Endothelial cell of umbilical vein (primary cell): ENCODE measurements around the gene TPO. TPM values are rescaled to one million over a fixed set of nuclear protein-coding genes. Genes with fewer than 3 reads are reported as not detected.

Experiments
- BruUV-seq: library from RNA; stranded (reverse); fragments of 400-500 nt; replicated peaks from 2 replicates; lab custom pipeline; 2021; lab: Mats Ljungman, UMichigan
- CTCF ChIA-PET: fragments of 300-600, 350-600 bp; sonication (Branson Sonifier 250); formaldehyde crosslinking; loops from one replicate; lab custom pipeline; 2021; ENCODE audit warnings: antibody characterized with exemption, inconsistent platforms; lab: Charles Lee
- POLR2A ChIA-PET: fragments of 300-600, 350-600 bp; sonication (Branson Sonifier 250); formaldehyde crosslinking; loops from one replicate; lab custom pipeline; 2021; ENCODE audit warnings: antibody characterized with exemption, inconsistent platforms; lab: Charles Lee
- DNase-seq: peaks from one replicate; pipeline ENCODE4 v3.0.0-alpha.2; 2011; ENCODE audit warnings: low read depth, low spot score
- FAIRE-seq: peaks from 2 replicates; lab custom pipeline; 2011; peaks lifted over from hg19 to GRCh38; lab: Jason Lieb, UNC
- H2AFZ ChIP-seq: 2 replicates; pipeline ENCODE4 v1.6.0; 2012; ENCODE audit warnings: low read depth, low read length, control low read depth, inconsistent platforms
- H3K27ac ChIP-seq: 2 replicates; pipeline ENCODE4 v1.5.1; 2011; ENCODE audit warnings: low read depth, mild to moderate bottlenecking, control low read depth, low read length, moderate library complexity; ENCODE audit not compliant: insufficient read depth
- H3K27me3 ChIP-seq, 2 experiments: 2 replicates each; pipeline versions ENCODE4 v1.6.0 to v1.6.1; 2011; ENCODE audit warnings: low read length in 2 of 2, mixed read lengths in 1 of 2; ENCODE audit not compliant: control insufficient read depth in 2 of 2, insufficient read depth in 2 of 2
- H3K36me3 ChIP-seq, 2 experiments: 2 replicates in 1 of 2; 3 replicates in 1 of 2; pipeline ENCODE4 v1.5.1; 2011; ENCODE audit warnings: low read length in 2 of 2, mild to moderate bottlenecking in 1 of 2, moderate library complexity in 1 of 2; ENCODE audit not compliant: control insufficient read depth in 2 of 2, insufficient read depth in 2 of 2; ENCODE audit errors: extremely low read depth in 1 of 2
- H3K4me1 ChIP-seq: 3 replicates; pipeline ENCODE4 v1.5.1; 2011; ENCODE audit warnings: mild to moderate bottlenecking, low read length; ENCODE audit not compliant: control insufficient read depth, insufficient read depth; ENCODE audit errors: extremely low read depth
- H3K4me2 ChIP-seq: 2 replicates; pipeline ENCODE4 v1.6.1; 2011; ENCODE audit warnings: low read length, control low read depth, mixed read lengths; ENCODE audit not compliant: insufficient read depth
- H3K4me3 ChIP-seq, 3 experiments: fragments of 200-600 bp in 1 of 3; sonication (generic), shearing (Covaris generic) in 1 of 3; replicated peaks in 1 of 3; 2 replicates each; pipeline ENCODE4 v1.5.1; 2011 to 2016; ENCODE audit warnings: control low read depth in 3 of 3, low read length in 3 of 3, mild to moderate bottlenecking in 2 of 3, inconsistent platforms in 1 of 3, low read depth in 1 of 3, moderate library complexity in 1 of 3; ENCODE audit not compliant: insufficient read depth in 1 of 3
- H3K79me2 ChIP-seq: 2 replicates; pipeline ENCODE4 v1.6.0; 2012; ENCODE audit warnings: low read length, inconsistent platforms; ENCODE audit not compliant: control insufficient read depth, insufficient read depth
- H3K9ac ChIP-seq: replicated peaks from 2 replicates; pipeline ENCODE3; 2011; ENCODE audit warnings: low read length, control low read depth; ENCODE audit not compliant: insufficient read depth; ENCODE audit errors: extremely low read depth
- H3K9me1 ChIP-seq: replicated peaks from 3 replicates; pipeline ENCODE4 v1.6.0; 2011; ENCODE audit warnings: mild to moderate bottlenecking, low read length; ENCODE audit not compliant: control insufficient read depth, insufficient read depth; ENCODE audit errors: extremely low read depth
- H3K9me3 ChIP-seq: replicated peaks from 2 replicates; pipeline ENCODE4 v1.5.1; 2012; ENCODE audit warnings: low read length, inconsistent platforms; ENCODE audit not compliant: control insufficient read depth, insufficient read depth
- H4K20me1 ChIP-seq: replicated peaks from 2 replicates; pipeline ENCODE3; 2011; ENCODE audit warnings: mild to moderate bottlenecking, low read length; ENCODE audit not compliant: control insufficient read depth, insufficient read depth; ENCODE audit errors: extremely low read depth
- EZH2 ChIP-seq: IDR thresholded peaks from 2 replicates; pipeline ENCODE4 v1.6.1; 2012; ENCODE audit warnings: borderline replicate concordance, low read depth, mild to moderate bottlenecking, moderate library complexity, low read length, inconsistent platforms; ENCODE audit not compliant: severe bottlenecking
- FOS ChIP-seq: IDR thresholded peaks from 2 replicates; pipeline ENCODE4 v1.6.1; 2011; ENCODE audit warnings: mild to moderate bottlenecking, low read length, moderate library complexity, borderline replicate concordance; ENCODE audit not compliant: insufficient read depth
- GATA2 ChIP-seq: IDR thresholded peaks from 2 replicates; pipeline ENCODE4 v1.7.0; 2011; ENCODE audit warnings: low read depth, mild to moderate bottlenecking, moderate library complexity, mixed read lengths, low read length; ENCODE audit not compliant: insufficient read length, insufficient read depth
- JUN ChIP-seq: IDR thresholded peaks from 2 replicates; pipeline ENCODE4 v1.6.1; 2011; ENCODE audit warnings: borderline replicate concordance, low read depth; ENCODE audit not compliant: insufficient read length, insufficient read depth
- MYC ChIP-seq: IDR thresholded peaks from one replicate; pipeline ENCODE4 v1.6.1; 2011; ENCODE audit warnings: mild to moderate bottlenecking, low read depth, low read length
- POLR2A ChIP-seq: IDR thresholded peaks from 2 replicates; pipeline ENCODE4 v1.6.1; 2012; ENCODE audit warnings: low read depth, mild to moderate bottlenecking, control low read depth, low read length
- POLR2AphosphoS5 ChIP-seq: IDR thresholded peaks from 2 replicates; pipeline ENCODE4 v1.6.1; 2012; ENCODE audit warnings: low read depth, mild to moderate bottlenecking, control low read depth, low read length, moderate library complexity; ENCODE audit not compliant: insufficient read depth
- dilution Hi-C: fragments of 300-500 bp; cut with MboI; formaldehyde crosslinking; loops from one replicate; pipeline ENCODE4 v1.15.0; 2019; ENCODE audit warnings: low sequenced_read_pairs; ENCODE audit not compliant: extremely low pct_ligation_motif_present
- intact Hi-C: fragments of 100-400 bp; cut with micrococcal nuclease; formaldehyde crosslinking; loops from one replicate; pipeline ENCODE4 v1.10.0; 2022
- polyA plus RNA-seq, 4 experiments: library from polyadenylated mRNA; depleted of rRNA in 3 of 4; stranded (reverse) in 3 of 4; unstranded in 1 of 4; fragments of >200 nt; gene quantifications; 2 replicates each; pipeline versions ENCODE4 v1.2.1 to v1.2.3, GENCODE V29; 2011 to 2012; ENCODE audit warnings: missing spikeins in 1 of 4
- total RNA-seq: library from RNA; stranded (reverse); gene quantifications from 2 replicates; pipeline ENCODE4 v1.2.3, GENCODE V29; 2021
- TF ChIP-seq, protein P1 (sequence below), 2 donors: IDR thresholded peaks; 1 replicate in 1 of 2; 2 replicates in 1 of 2; pipeline ENCODE4 v1.5.1; 2011; ENCODE audit warnings: low read length in 2 of 2, mild to moderate bottlenecking in 2 of 2, moderate library complexity in 2 of 2, control low read depth in 1 of 2, inconsistent platforms in 1 of 2, low read depth in 1 of 2; ENCODE audit not compliant: insufficient read depth in 1 of 2; ENCODE audit errors: extremely low read depth in 1 of 2
- TF ChIP-seq, protein P2 (sequence below): IDR thresholded peaks from 2 replicates; pipeline ENCODE4 v1.6.1; 2011; ENCODE audit not compliant: insufficient read depth, insufficient read length

TPO gene
- total and polyA plus RNA-seq, 2 donors (not counting 3 experiments of a cell fraction or from before 2014, with no cell fraction given): not detected

DNA sequence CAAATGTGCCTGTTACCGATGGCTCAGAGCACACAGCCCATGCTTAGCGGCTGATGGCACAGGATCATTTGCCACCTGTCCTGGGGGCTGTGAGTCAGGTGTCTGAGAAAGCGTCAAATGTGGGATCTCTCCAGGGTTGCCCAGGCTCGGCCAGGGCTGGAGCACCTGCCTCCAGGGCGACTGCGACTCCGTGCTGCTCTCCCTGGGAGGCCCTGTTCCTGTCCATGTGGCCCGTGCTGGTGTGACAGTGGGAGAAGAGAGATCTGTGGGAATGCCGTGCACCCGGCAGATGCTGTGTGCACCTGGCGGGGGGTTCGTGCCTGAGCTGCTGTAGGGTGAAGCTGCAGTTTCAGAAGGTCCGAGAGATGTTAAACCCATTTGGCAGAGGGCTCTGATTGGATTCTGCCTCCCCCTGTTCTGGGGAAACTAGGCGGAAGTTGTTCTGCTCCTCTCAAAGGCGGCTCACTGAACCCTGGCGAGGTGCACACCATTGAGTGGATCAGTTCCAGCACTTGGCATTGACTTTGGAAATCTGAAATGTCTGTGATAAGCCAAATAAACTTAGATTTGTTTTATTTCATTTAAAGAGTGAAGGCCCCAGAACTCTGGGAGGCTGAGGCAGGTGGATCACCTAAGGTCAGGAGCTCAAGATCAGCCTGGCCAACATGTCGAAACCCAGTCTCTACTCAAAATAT lies 34.7 kb upstream of the TPO start:
- dilution Hi-C loops: no loop called here

DNA sequence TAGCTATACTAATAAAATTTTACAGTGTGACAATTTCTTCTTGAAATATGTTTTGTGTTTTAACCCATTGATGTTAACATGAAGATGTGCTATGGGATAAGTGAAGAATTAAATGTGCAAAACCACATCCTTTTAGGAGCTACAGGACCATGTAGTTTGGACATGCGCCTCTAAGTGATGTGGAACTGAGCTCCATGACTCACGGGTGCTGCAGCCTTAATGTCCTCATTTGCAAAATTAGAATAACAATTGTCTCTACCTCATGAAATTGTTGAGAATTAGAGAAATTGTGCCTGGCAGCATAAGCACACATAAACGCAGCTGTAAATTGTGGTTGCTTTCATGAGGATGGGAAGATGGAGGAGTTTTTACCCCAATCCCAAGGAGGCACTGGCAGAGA lies 31.6 kb upstream of the TPO start:
- no peak for TF ChIP-seq FOS
- TF ChIP-seq EZH2: no peak
- TF ChIP-seq, protein P1, sequence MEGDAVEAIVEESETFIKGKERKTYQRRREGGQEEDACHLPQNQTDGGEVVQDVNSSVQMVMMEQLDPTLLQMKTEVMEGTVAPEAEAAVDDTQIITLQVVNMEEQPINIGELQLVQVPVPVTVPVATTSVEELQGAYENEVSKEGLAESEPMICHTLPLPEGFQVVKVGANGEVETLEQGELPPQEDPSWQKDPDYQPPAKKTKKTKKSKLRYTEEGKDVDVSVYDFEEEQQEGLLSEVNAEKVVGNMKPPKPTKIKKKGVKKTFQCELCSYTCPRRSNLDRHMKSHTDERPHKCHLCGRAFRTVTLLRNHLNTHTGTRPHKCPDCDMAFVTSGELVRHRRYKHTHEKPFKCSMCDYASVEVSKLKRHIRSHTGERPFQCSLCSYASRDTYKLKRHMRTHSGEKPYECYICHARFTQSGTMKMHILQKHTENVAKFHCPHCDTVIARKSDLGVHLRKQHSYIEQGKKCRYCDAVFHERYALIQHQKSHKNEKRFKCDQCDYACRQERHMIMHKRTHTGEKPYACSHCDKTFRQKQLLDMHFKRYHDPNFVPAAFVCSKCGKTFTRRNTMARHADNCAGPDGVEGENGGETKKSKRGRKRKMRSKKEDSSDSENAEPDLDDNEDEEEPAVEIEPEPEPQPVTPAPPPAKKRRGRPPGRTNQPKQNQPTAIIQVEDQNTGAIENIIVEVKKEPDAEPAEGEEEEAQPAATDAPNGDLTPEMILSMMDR (IDR thresholded peaks at IDR 0.05; ENCODE audit: extremely low read depth in 1 of 2, insufficient read depth in 1 of 2, low read depth in 1 of 2, low read length in 2 of 2): no peak
- no peak for TF ChIP-seq MYC
- no peak for TF ChIP-seq POLR2AphosphoS5
- no peak for TF ChIP-seq GATA2
- no peak for TF ChIP-seq POLR2A
- TF ChIP-seq, protein P2, sequence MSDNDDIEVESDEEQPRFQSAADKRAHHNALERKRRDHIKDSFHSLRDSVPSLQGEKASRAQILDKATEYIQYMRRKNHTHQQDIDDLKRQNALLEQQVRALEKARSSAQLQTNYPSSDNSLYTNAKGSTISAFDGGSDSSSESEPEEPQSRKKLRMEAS: no peak
- TF ChIP-seq JUN: no peak
- Histone ChIP-seq H3K27ac (no peak overlapping the region), H3K9me3 (peaks cover 2% of the 10 kb centered on the region), H3K4me1 (no peaks in the 10 kb centered on the region), H3K9me1 (no peaks in the 10 kb centered on the region), H3K36me3 (no peaks in the 10 kb centered on the region), H2AFZ (no peak overlapping the region), H3K27me3 (no peaks in the 10 kb centered on the region), H3K79me2 (no peaks in the 10 kb centered on the region), H3K4me3 (no peak overlapping the region), H3K9ac (no peak overlapping the region), H3K4me2 (no peak overlapping the region), H4K20me1 (no peaks in the 10 kb centered on the region)
- intact Hi-C loops: no loop called here
- FAIRE-seq (no peak), DNase-seq (no peak)
- ChIA-PET CTCF (no interaction called here), POLR2A (no interaction called here)
- dilution Hi-C loops: no loop called here
- BruUV-seq: no TSS peak

More for the DNA sequence above, 34.7 kb upstream of the TPO start:
- FAIRE-seq: no peak
- TF ChIP-seq MYC: no peak
- TF ChIP-seq, protein P1 (IDR thresholded peaks at IDR 0.05; ENCODE audit: extremely low read depth in 1 of 2, insufficient read depth in 1 of 2, low read depth in 1 of 2, low read length in 2 of 2): no peak
- CTCF ChIA-PET: no interaction called here
- peaks cover 6% of the 10 kb centered on the region for H3K9me3 ChIP-seq
- no TSS peak for BruUV-seq
- no peaks in the 10 kb centered on the region for H3K4me1 ChIP-seq
- intact Hi-C loops: no loop called here
- no peaks in the 10 kb centered on the region for H4K20me1 ChIP-seq
- no peak overlapping the region for H3K4me3 ChIP-seq
- H3K27ac ChIP-seq: no peak overlapping the region
- no peaks in the 10 kb centered on the region for H3K9me1 ChIP-seq
- H3K36me3 ChIP-seq: no peaks in the 10 kb centered on the region
- no peak overlapping the region for H3K4me2 ChIP-seq
- DNase-seq: no peak
- no peak overlapping the region for H3K9ac ChIP-seq
- H3K27me3 ChIP-seq: no peaks in the 10 kb centered on the region
- POLR2A ChIA-PET: no interaction called here
- H2AFZ ChIP-seq: no peak overlapping the region
- no peaks in the 10 kb centered on the region for H3K79me2 ChIP-seq
